DND-41 (cell line): ENCODE results near the gene CFAP61.

Experiments used
- ATAC-seq: fragments of 200-7000 bp; cut with Tn5 transposase; 3 replicates; pipeline ENCODE4 v1.9.1; 2021; ENCODE audit warnings: low read depth; ENCODE audit not compliant: insufficient read depth
- DNase-seq: peaks from one replicate; pipeline ENCODE4 v3.0.0-alpha.2; 2020
- H2AFZ ChIP-seq: 2 replicates; pipeline ENCODE4 v1.6.0; 2012; ENCODE audit warnings: low read depth, low read length
- H3K27ac ChIP-seq: 2 replicates; pipeline ENCODE4 v1.5.1; 2012; ENCODE audit warnings: low read length, inconsistent platforms
- H3K27me3 ChIP-seq: fragments of 200-600 bp; sonication (generic); 2 replicates; pipeline ENCODE4 v1.6.0; 2012; ENCODE audit warnings: low read length, mild to moderate bottlenecking, inconsistent platforms; ENCODE audit not compliant: insufficient read depth, poor library complexity
- H3K36me3 ChIP-seq: 2 replicates; pipeline ENCODE4 v1.5.1; 2012; ENCODE audit warnings: low read length, inconsistent platforms; ENCODE audit not compliant: insufficient read depth
- H3K4me1 ChIP-seq: 2 replicates; pipeline ENCODE4 v1.5.1; 2012; ENCODE audit warnings: mild to moderate bottlenecking, low read length; ENCODE audit not compliant: insufficient read depth
- H3K4me2 ChIP-seq: 2 replicates; pipeline ENCODE4 v1.6.0; 2012; ENCODE audit warnings: mild to moderate bottlenecking, moderate library complexity, low read length, inconsistent platforms; ENCODE audit not compliant: insufficient read depth
- H3K4me3 ChIP-seq, 2 experiments: fragments of 200-600 bp in 1 of 2; shearing (Covaris generic) in 1 of 2; 2 replicates each; pipeline ENCODE4 v1.5.1; 2012 to 2016; ENCODE audit warnings: inconsistent platforms in 2 of 2, low read length in 2 of 2, mild to moderate bottlenecking in 2 of 2, low read depth in 1 of 2, moderate library complexity in 1 of 2
- H3K79me2 ChIP-seq: 2 replicates; pipeline ENCODE4 v1.6.0; 2012; ENCODE audit warnings: low read length, inconsistent platforms; ENCODE audit not compliant: insufficient read depth
- H3K9ac ChIP-seq: 2 replicates; pipeline ENCODE4 v1.6.0; 2012; ENCODE audit warnings: low read depth, mild to moderate bottlenecking, inconsistent platforms, low read length, moderate library complexity
- H3K9me3 ChIP-seq: 2 replicates; pipeline ENCODE4 v1.5.1; 2012; ENCODE audit warnings: low read length, moderate library complexity, mild to moderate bottlenecking, inconsistent platforms; ENCODE audit not compliant: insufficient read depth, severe bottlenecking
- H4K20me1 ChIP-seq: 2 replicates; pipeline ENCODE4 v1.6.0; 2012; ENCODE audit warnings: low read length; ENCODE audit not compliant: insufficient read depth
- CTCF ChIP-seq: IDR thresholded peaks from 2 replicates; pipeline ENCODE4 v1.5.1; 2012; ENCODE audit warnings: borderline replicate concordance, low read length, moderate library complexity, mild to moderate bottlenecking; ENCODE audit not compliant: poor library complexity, severe bottlenecking; ENCODE audit errors: extremely low read depth
- EZH2 ChIP-seq: IDR thresholded peaks from 3 replicates; pipeline ENCODE4 v1.6.1; 2012; ENCODE audit warnings: borderline replicate concordance, low read depth, mild to moderate bottlenecking, moderate library complexity, low read length, inconsistent platforms; ENCODE audit not compliant: severe bottlenecking

CFAP61 gene

GRCh38 chr20:20226554-20226953 lies 174.2 kb downstream of the CFAP61 start:
- H3K4me1 ChIP-seq, result no peaks in the 10 kb centered on the region
- TF ChIP-seq EZH2 (no peak), CTCF (no peak)
- H3K27me3 ChIP-seq, result peaks cover 3% of the 10 kb centered on the region

DNA sequence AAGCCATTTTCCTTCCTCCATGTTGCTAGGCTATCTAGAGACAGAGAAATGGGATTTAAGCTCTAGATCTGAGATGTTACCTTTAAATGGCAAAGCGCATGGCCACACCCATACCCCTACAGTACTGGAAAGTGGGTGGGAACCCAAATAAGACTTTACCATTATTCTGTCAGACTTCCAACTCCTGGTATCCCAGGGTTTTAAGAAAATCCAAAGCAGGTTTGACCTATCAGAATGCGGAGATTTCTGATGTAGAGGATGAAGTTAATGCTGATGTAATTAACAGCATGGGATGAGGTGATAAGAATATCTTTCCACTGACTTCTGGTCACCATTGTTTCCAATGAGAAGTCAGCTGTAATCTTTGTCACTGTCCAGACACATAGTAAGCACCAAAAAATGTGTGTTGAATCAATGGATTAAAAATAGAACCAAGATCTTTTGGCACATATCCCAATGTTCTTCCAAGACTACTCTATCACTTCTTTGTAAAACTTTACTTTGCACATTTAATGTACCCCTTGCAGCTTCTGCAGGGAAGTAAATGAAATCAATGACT lies 174.8 kb downstream of the CFAP61 start:
- H3K4me3 ChIP-seq, result no peak overlapping the region
- DNase-seq (no peak), ATAC-seq (no peak)
- no peak for TF ChIP-seq CTCF
- TF ChIP-seq EZH2, result no peak
- H3K27ac ChIP-seq, result no peak overlapping the region
- H3K79me2 ChIP-seq, result no peaks in the 10 kb centered on the region
- H2AFZ ChIP-seq, result no peak overlapping the region
- no peaks in the 10 kb centered on the region for H3K36me3 ChIP-seq
- no peaks in the 10 kb centered on the region for H4K20me1 ChIP-seq
- no peak overlapping the region for H3K4me2 ChIP-seq
- H3K9me3 ChIP-seq, result no peaks in the 10 kb centered on the region
- H3K4me1 ChIP-seq, result no peaks in the 10 kb centered on the region
- peaks cover 3% of the 10 kb centered on the region for H3K27me3 ChIP-seq
- no peak overlapping the region for H3K9ac ChIP-seq

More at GRCh38 chr20:20226554-20226953, 174.2 kb downstream of the CFAP61 start:
- H3K36me3 ChIP-seq, result no peaks in the 10 kb centered on the region
- H2AFZ ChIP-seq, result no peak overlapping the region
- no peak overlapping the region for H3K4me3 ChIP-seq
- no peaks in the 10 kb centered on the region for H3K79me2 ChIP-seq
- ATAC-seq (no peak), DNase-seq (no peak)
- no peaks in the 10 kb centered on the region for H4K20me1 ChIP-seq
- H3K9me3 ChIP-seq, result no peaks in the 10 kb centered on the region
- no peak overlapping the region for H3K9ac ChIP-seq
- H3K4me2 ChIP-seq, result no peak overlapping the region
- H3K27ac ChIP-seq, result no peak overlapping the region

DNA sequence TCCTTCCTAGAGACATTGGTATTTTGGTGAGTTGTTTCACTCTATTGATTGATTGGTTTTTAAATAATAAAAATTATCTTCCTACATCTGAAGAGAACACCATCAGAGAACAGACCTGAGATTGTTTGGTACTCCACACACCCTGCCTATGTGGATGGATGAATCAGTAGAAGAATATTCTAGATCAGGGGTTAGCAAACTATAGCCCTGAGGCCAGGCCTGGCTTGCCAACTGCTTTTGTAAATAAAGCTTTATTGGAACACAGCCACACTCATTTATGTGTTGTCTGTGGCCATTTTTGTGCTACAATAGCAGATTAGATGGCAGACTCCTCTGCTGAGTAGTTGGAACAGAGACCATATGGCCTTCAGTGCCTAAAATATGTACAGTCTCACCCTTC lies 176.0 kb downstream of the CFAP61 start:
- TF ChIP-seq CTCF (no peak), EZH2 (no peak)
- Histone ChIP-seq H3K9me3 (no peaks in the 10 kb centered on the region), H3K9ac (no peak overlapping the region), H4K20me1 (no peaks in the 10 kb centered on the region), H3K4me1 (no peaks in the 10 kb centered on the region), H2AFZ (no peak overlapping the region), H3K27me3 (peaks cover 3% of the 10 kb centered on the region), H3K27ac (no peak overlapping the region), H3K79me2 (no peaks in the 10 kb centered on the region), H3K4me2 (no peak overlapping the region), H3K4me3 (no peak overlapping the region), H3K36me3 (no peaks in the 10 kb centered on the region)
- DNase-seq (no peak), ATAC-seq (no peak)
